Stomach smooth muscle (tissue), 2 donors: ENCODE measurements around the gene IL19.
"Not testable (repeated sequence)": the region's sequence is repeated elsewhere in the genome, so short reads cannot be mapped to it uniquely, and the experiment has no call there.

Source experiments
- H3K27ac ChIP-seq: one replicate; pipeline ENCODE4 v1.7.0; 2013; ENCODE audit warnings: mild to moderate bottlenecking, low read length, inconsistent platforms
- H3K27me3 ChIP-seq, 2 donors: one replicate each; pipeline ENCODE4 v1.7.0; 2013; ENCODE audit warnings: low read length in 2 of 2; ENCODE audit not compliant: insufficient read depth in 2 of 2, control insufficient read depth in 1 of 2
- H3K36me3 ChIP-seq, 2 donors: one replicate each; pipeline ENCODE4 v1.7.0; 2013; ENCODE audit warnings: low read length in 2 of 2; ENCODE audit not compliant: control insufficient read depth in 2 of 2, insufficient read depth in 2 of 2
- H3K4me1 ChIP-seq: one replicate; pipeline ENCODE4 v1.7.0; 2013; ENCODE audit warnings: low read length; ENCODE audit not compliant: control insufficient read depth, insufficient read depth
- H3K4me3 ChIP-seq, 2 donors: one replicate each; pipeline ENCODE4 v1.7.0; 2013; ENCODE audit warnings: low read length in 2 of 2
- H3K9ac ChIP-seq, 2 donors: one replicate each; pipeline ENCODE4 v1.7.0; 2013; ENCODE audit warnings: low read length in 2 of 2, mild to moderate bottlenecking in 1 of 2
- H3K9me3 ChIP-seq, 2 donors: one replicate each; pipeline ENCODE4 v1.7.0; 2013; ENCODE audit warnings: low read length in 2 of 2; ENCODE audit not compliant: control insufficient read depth in 2 of 2
- donor health status: healthy.
- donor health status: Pancreatic carcinoma.

The IL19 gene

DNA sequence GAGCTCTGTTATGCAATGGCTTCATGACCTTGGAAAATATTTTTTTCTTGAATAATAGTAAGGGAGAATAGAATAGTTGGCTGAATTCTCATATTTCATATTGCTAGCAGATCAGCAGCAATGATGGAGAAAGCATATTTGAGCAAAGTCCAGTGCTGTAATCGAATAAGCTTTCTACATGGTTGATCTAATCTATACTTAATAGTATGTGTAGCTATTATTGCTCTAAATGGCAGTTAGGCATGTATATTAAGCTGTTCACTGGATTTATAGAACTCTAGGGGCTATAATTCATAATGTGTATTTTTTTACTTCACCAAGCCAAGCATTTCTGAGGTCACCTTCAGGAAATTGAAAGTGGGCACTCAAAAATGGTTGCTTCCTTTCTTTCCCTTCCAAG is 10.0 kb upstream of the IL19 start:
- peaks cover 0 to 3% of the 10 kb centered on the region in 2 donors for H3K9me3 ChIP-seq
- H3K9ac ChIP-seq = no peak overlapping the region
- H3K27ac ChIP-seq = no peak overlapping the region
- no peaks in the 10 kb centered on the region for H3K4me1 ChIP-seq
- H3K27me3 ChIP-seq = peaks cover 0 to 3% of the 10 kb centered on the region in 2 donors
- no peaks in the 10 kb centered on the region for H3K36me3 ChIP-seq
- H3K4me3 ChIP-seq = no peak overlapping the region

DNA sequence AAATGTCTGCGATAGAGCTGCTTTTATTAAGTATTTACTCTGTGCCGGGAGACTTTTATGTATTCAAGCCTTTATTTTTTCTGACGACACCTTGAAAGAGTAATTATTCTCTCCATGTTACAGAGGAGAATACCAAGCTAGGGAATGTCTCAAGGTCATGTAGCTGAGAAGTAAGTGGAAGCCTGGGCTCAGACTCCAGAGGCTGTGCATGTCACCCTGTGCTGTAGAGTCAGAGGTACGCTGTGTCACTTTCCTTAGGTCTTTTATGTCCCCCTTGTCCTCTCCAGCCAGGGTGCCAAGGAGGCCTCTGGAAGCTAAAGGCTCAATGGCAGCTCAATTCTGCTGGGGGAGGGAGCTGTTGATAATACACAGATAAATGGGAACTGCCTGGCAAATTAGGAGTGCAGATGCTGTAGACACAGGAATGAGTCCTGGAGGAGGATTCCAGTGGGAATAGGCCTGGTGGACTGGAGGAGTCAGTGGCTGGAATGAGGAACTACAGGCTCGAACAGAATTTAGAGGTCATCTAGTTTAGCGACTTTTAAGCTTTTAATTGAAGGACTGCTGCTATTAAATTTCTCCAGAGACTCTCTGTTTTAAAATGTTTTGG is 9.3 kb upstream of the IL19 start:
- no peak overlapping the region for H3K27ac ChIP-seq
- H3K36me3 ChIP-seq = no peaks in the 10 kb centered on the region
- no peak overlapping the region for H3K4me3 ChIP-seq
- H3K27me3 ChIP-seq = peaks cover 0 to 3% of the 10 kb centered on the region in 2 donors
- no peaks in the 10 kb centered on the region for H3K4me1 ChIP-seq
- peaks cover 0 to 3% of the 10 kb centered on the region in 2 donors for H3K9me3 ChIP-seq
- no peak overlapping the region for H3K9ac ChIP-seq

DNA sequence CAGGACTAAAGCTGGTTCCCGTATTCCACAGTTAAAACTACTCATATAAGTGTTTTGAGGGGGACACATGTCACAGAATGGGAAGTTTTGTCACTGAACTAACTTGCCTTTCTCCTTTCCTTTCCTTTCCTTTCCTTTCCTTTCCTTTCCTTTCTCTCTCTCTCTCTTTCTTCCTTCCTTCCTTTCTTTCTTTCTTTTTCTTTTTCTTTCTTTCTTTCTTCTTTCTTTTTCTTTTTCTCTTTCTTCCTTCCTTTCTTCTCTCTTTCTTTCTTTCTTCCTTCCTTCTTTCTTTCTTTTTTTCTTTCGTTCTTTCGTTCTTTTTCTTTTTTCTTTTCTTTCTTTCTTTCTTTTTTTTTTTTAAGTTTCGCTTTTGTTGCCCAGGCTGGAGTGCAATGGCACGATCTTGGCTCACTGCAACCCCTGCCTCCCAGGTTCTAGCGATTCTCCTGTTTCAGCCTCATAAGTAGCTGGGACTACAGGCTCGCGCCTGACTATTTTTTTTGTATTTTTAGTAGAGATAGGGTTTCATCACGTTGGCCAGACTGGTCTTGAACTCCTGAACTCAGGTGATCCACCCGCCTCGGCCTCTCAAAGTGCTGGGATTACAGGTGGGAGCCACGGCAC is 7.7 kb upstream of the IL19 start:
- not testable (repeated sequence) for H3K4me1 ChIP-seq, H3K36me3 ChIP-seq, H3K9ac ChIP-seq, H3K27ac ChIP-seq, H3K9me3 ChIP-seq, H3K27me3 ChIP-seq, H3K4me3 ChIP-seq

DNA sequence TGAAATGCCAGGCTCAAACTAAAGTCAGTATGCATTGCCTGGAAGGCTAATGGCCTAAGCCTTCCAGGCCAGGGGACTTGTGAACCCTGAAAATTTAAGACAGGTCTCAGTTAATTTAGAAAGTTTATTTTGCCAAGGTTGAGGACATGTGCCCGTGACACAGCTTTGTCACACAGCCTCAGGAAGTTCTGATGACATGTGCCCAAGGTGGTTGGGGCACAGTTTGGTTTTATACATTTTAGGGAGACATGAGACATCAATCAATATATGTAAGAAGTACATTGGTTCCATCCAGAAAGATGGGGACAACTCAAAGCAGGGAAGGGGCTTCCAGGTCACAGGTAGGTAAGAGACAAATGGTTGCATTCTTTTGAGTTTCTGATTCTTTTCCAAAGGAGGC is 4.8 kb upstream of the IL19 start:
- not testable (repeated sequence) for H3K9me3 ChIP-seq, H3K27ac ChIP-seq, H3K9ac ChIP-seq, H3K27me3 ChIP-seq, H3K4me1 ChIP-seq, H3K4me3 ChIP-seq, H3K36me3 ChIP-seq

DNA sequence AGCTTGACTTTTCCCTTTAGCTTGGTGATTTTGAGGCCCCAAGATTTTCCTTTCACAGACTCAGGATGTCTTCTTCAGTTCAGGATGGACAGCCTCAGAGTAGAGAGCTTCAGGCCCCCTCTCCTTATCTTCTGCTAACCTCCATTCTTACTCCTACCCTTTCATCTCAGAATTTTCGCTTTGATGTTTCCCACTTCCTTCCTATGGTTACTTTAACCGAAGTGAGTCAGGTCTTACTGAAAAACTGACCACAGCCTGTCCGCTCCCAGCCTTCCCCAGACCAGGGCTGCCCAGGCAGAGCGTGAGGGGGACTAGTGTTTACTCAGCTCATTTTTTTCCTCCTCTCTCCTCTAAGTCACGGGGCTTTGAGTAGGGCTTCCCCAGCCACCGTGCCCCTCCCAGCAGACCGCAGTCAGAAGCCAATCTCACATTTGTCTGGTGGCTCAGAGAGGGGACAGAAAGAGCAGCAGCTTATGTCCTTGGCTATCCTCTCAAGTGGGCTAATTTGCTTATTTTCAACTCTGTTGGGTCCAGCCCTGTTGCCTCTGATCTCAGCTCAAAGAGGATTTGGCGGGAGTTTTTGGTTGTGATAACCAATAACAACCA is 4.2 kb upstream of the IL19 start:
- peaks cover 0 to 3% of the 10 kb centered on the region in 2 donors for H3K9me3 ChIP-seq
- H3K27ac ChIP-seq = no peak overlapping the region
- H3K4me3 ChIP-seq = no peak overlapping the region
- H3K36me3 ChIP-seq = no peaks in the 10 kb centered on the region
- H3K4me1 ChIP-seq = no peaks in the 10 kb centered on the region
- H3K9ac ChIP-seq = no peak overlapping the region
- peaks cover 0 to 3% of the 10 kb centered on the region in 2 donors for H3K27me3 ChIP-seq

DNA sequence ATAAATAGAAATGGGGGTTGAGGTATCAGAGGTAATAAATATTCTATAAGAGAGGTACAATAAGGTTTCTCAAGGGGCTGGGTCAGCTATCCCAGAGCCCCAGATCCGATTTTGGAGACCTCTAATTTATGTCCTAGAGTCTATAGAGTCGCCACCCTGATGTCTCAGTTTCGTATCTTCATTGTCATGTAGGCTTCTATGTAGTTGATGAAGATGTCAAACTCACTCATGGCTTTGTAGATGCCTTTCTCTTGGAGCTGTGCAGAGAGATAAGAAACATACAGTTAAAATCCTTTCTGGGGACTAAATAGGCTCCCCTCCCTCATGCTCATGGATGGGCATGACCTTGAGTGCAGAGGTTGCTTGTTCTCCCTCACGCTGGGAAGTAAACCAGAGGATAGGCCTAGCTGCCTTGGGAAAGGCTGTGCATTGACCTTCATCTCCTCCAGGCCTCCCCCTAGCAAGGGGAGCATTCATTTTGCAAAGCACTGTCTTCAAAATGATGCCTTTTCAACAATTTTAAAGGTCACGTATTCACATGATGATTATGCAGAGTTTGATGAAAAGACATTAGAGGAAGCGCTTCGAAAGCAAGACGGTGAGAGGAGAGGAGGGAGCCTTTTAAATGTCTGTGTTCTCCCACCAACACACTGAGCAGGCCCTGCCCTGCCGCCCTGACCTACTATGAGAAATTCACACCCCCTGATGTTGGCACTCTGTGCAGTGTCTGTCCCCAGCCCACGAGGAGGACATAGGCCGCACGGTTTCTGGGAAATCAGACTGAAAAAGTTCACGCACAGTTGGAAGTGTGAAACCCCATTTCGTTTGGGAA is 1.9 kb upstream of the IL19 start:
- no peaks in the 10 kb centered on the region for H3K4me1 ChIP-seq
- no peak overlapping the region for H3K4me3 ChIP-seq
- no peak overlapping the region for H3K27ac ChIP-seq
- no peak overlapping the region for H3K9ac ChIP-seq
- H3K9me3 ChIP-seq = peaks cover 0 to 3% of the 10 kb centered on the region in 2 donors
- no peaks in the 10 kb centered on the region for H3K36me3 ChIP-seq
- peaks cover 0 to under 1% of the 10 kb centered on the region in 2 donors for H3K27me3 ChIP-seq

DNA sequence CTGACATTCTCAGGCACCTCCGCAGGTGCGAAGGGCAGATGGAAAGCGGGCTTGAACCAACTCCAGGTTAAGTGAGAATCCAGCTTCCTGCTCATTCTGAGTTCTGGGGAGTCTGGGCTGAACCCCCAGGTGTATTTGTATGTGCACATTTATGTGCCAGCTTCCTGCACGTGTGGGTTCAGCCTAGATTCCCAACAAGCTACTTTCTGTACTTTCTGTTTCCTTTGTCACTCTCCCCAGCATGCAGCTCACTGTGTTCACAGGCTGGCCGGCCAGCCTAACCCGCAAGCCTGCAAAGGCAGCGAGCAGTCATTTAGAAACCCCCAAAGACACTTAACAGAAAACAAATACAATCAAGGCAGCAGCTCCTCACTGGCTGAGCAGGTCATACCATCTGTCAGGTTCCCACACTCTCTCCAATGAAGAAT is 1.3 kb upstream of the IL19 start:
- Histone ChIP-seq H3K4me1 (no peaks in the 10 kb centered on the region), H3K27ac (no peak overlapping the region), H3K4me3 (no peak overlapping the region)

DNA sequence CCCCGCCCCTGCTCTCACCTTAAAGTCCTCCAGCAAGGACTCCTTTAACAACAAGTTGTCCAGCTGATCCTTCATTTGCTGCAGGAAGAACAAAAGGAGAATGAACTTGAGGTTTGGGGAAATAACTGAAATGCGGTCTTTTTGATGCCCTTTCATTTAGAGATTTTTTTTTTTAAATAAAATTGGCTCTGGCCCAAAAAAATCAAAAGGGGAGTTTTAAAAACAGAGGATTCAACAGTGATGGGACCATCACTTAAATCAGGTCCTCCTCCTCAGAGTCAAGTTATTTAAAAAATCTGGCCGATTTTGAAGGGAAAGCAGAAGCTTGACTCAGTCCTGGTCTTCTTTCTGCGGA is 742 bp downstream of the IL19 start:
- no peak overlapping the region for H3K4me3 ChIP-seq
- H3K27me3 ChIP-seq = peaks cover 0 to 5% of the 10 kb centered on the region in 2 donors
- H3K9me3 ChIP-seq = no peaks in the 10 kb centered on the region
- H3K27ac ChIP-seq = no peak overlapping the region
- H3K36me3 ChIP-seq = no peaks in the 10 kb centered on the region
- H3K9ac ChIP-seq = no peak overlapping the region
- H3K4me1 ChIP-seq = no peaks in the 10 kb centered on the region

More for the DNA sequence above, 1.3 kb upstream of the IL19 start:
- H3K27me3 ChIP-seq = peaks cover 0 to 1% of the 10 kb centered on the region in 2 donors
- H3K9ac ChIP-seq = no peak overlapping the region
- H3K9me3 ChIP-seq = no peaks in the 10 kb centered on the region
- no peaks in the 10 kb centered on the region for H3K36me3 ChIP-seq

DNA sequence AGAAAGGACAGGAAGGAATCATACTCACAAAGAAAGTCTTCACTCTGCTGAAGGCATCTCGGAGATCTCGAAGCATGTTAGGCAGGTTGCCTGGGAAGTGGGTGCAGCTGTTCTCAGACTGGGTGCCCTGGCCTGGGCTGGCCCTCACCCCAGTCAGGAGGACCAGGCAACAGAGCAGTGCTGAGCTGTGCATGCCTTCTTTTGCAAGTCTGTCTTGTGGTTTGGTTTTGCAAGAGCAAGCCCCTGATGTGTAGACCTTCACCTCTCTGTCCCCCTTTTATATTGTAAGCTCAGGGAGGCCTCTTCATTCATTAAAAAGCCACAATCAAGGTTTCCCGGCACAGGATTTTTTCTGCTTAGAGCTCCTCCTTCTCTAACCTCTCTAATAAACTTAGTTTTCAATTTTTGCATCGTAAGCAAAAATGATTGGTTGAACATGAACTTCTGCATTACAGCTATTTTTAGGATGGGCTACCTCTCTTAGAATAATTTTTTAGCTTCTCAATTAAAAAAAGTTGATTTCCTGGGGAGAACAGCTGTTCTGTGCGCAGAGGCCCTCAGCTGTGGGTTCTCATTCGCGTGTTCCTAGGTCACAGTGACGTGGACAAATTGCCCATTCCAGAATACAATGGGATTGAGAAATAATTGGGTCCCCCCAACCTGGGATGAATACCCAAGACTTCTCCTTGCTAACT is 1.8 kb downstream of the IL19 start, which contains the start of gene IL10:
Gene IL10 (minus strand): TSS at position 252 of the 695 bp plus-strand sequence. CDS start 59 bp downstream, at position 193.
- H3K36me3 ChIP-seq = no peaks in the 10 kb centered on the region
- no peak within 1 kb of the TSS for H3K9ac ChIP-seq
- H3K27ac ChIP-seq = no peak within 1 kb of the TSS
- no peak within 1 kb of the TSS for H3K4me3 ChIP-seq
- H3K4me1 ChIP-seq = no peaks in the 10 kb centered on the region
- no peaks in the 10 kb centered on the region for H3K9me3 ChIP-seq
- peaks cover 0 to 5% of the 10 kb centered on the region in 2 donors for H3K27me3 ChIP-seq

DNA sequence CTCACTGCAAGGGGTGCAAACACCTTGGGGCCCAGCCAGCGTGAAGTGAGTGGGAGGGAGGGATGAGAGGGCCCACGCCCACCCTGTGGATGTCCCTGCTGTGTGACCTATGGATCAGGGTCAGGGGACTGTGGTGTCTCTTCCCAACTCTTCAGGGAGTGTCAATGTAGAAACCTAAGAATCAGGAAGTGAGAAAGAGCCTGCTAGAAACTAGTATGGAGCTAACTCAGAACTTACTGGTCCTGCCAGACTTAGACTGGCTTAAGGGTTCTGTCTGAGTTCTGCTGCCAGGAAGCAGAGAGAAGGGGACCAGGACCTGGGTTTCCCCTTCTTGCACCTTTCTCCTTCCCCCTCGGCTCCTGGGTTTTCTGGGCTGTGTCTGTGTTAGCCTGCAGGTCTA is 3.5 kb downstream of the IL19 start:
- no peaks in the 10 kb centered on the region for H3K9me3 ChIP-seq
- H3K4me1 ChIP-seq = no peaks in the 10 kb centered on the region
- no peak overlapping the region for H3K27ac ChIP-seq

More for the DNA sequence above, 3.5 kb downstream of the IL19 start:
- peaks cover 0 to 5% of the 10 kb centered on the region in 2 donors for H3K27me3 ChIP-seq
- no peak overlapping the region for H3K9ac ChIP-seq
- H3K36me3 ChIP-seq = no peaks in the 10 kb centered on the region
- H3K4me3 ChIP-seq = no peak overlapping the region
